NCI-H510A treated with DMSO at 0.1 percent for 48 hours (cell line): ENCODE measurements around the gene SNRNP200.

Experiments used
- DNase-seq: peaks from one replicate; lab custom pipeline; 2025; lab: John Stamatoyannopoulos, UW

The SNRNP200 gene

DNA sequence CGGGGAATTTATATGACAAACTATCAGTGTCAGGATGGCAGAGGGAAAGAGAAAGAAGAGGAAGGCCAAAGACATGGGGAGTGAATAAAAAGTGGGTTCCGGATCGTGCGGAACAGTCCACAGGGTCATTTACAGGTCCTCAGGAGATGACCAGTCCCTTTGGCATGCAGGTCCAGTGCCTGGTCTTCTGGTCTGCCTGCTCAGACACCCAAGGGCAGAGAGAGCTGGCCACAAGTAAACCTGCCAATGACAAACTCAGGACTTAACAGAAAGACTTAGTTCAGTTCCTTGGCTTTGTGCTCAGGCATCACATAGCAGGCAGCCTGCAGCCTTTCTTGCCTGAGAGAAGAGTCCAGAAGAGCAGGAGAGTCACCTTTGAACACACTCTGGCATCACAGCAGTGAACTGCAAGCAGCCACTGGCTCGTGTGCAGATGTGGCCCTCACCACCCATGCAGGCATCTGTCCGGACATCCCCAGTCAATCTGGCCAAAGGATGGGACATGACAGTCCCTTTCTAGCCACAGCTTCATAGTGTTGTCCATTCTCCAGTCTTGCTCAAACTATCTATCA, 53.5 kb downstream of the SNRNP200 start:
- no peak for DNase-seq

DNA sequence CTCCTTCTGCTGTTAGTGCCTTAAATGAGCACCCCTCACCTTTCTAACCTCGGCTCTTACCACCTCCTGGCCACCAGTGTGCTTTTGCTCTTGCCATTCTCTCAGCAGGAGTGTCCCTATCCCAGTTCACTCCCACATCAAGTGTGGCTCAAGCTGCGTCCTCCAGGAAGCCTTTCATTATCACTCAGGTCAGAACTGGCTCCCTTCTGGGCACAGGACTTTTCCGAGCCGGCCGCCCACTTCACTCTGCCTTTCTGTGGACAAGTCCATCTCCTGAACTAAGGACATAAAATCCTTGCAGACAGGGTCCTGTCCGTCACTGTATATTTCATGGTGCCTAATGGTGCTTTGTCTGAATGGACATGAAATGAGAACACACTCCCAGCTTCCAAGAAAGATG, 55.2 kb downstream of the SNRNP200 start:
- DNase-seq, result no peak

DNA sequence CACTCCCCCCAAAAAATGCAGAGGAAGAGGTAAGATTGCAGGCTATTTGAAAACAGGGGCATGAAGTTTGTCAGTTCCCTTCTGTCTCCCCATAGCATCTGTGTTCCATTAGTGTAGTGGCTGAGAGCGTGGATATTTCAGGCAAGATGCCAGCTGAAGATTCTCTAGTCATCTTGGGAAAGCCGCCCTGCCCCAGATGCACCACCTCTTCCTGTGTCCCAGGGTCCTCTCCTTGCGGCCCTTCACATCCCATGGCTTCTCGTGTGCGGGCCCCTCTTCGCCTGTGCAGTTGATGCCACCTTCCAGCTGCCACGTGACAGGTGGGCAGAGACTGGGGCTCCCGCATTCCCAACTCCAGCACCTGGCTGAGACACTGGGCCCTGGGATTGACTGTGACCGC, 55.7 kb downstream of the SNRNP200 start:
- DNase-seq, result no peak

DNA sequence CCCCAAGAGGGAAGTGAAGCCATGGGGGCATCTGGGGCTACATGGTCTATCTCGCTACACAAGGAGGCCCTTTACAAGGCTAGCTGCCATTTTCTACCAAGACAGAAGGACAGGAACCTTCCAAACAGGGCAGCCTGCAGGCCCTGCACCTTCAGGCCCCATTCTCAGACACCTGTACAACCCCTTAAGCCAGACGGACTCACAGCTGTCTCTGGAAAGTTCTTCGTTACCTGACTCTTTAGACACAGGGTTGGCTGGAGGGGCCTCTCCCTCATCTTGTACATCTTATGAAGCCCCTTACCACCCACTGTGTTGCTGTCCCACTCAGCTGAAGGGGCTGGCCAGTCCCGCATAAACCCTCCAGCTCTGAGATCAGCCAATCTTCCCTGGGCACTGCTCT, 56.7 kb downstream of the SNRNP200 start:
- no peak for DNase-seq

DNA sequence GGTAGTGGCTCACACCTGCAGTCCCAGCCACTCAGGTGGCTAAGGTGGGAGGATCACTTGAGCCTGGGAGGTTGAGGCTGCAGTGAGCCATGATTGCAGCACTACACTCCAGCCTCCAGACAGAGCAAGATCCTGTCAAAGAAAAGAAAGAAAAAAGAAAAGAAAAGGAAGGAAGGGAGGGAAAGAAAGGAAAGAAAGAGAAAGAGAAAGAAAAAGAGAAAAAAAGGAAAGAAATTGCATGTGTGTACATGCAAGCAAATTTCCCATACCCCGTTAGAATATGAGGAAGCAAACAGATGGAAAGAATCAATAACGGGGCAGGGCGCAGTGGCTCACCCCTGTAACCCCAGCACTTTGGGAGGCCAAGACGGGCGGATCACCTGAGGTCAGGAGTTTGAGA, 57.5 kb downstream of the SNRNP200 start:
- no peak for DNase-seq

DNA sequence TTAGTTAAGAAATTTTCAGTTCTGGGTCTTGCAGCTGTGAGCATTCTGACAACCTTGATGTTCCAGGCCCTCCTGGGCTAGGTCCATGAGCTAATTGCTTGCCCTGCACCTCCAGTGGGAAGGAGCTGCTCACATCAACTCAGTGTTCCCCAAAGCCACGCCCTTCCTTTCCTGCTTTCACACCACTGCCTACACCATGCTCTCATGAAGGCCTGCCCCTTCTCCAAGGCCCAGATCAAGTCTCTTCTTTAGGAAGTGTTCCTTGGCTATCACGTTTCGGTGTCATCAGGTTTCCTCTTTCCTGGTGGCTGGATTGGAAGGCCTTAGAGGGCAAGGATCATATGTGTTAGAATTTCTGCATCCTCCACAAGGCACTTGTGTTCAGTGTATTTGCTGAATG, 58.3 kb downstream of the SNRNP200 start:
- DNase-seq, result peak; percentile 49

DNA sequence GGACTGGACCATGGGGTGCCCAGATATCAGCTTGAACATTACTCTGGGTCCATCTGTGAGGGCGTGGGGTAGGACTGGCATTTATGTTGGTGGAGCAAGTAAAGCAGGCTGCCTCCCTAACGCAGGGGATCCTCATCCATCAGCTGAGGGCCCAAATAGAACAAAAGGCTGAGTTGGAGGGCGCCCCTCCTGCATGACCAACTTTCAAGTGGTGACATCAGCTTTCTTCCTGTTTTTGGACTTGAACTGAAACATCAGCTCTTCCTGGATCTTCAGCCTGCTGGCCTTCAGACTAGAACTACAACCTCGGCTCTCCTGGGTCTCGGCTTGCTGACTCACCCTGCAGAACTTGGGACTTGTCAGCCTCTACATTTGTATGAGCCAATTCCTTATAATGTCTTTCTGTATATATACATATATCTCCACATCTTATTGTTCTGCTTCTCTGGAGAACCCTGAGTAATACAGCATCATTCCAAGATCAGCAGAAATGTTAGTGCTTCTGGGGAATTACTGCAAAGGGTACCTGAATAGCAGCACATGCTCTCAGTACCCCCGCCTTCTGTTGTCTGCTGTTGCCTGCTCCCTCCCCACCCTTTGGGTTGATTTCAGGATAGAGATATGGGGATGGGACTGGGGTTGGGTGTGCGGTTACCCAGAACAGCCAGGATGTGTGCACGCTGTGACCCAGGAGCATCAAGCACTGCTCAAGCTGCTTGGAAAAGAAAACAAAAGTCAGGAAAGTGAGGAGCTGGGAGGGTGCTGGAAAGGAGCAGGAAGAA, 59.5 kb downstream of the SNRNP200 start:
- DNase-seq, result no peak

DNA sequence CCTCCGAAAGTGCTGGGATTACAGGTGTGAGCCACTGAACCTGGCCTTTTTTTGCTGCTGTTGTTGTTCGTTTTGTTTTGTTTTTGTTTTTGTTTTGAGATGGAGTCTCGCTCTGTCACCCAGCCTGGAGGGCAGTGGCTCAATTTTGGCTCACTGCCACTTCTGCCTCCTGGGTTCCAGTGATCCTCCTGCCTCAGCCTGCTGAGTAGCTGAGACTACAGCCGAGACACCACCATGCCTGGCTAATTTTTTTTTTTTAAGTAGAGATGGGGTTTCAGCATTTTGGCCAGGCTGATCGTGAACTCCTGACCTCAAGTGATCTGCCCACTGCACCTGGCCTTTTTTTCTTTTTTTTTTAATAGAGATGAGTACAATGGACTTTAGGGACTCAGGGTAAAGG, 61.5 kb downstream of the SNRNP200 start:
- DNase-seq, result no peak

DNA sequence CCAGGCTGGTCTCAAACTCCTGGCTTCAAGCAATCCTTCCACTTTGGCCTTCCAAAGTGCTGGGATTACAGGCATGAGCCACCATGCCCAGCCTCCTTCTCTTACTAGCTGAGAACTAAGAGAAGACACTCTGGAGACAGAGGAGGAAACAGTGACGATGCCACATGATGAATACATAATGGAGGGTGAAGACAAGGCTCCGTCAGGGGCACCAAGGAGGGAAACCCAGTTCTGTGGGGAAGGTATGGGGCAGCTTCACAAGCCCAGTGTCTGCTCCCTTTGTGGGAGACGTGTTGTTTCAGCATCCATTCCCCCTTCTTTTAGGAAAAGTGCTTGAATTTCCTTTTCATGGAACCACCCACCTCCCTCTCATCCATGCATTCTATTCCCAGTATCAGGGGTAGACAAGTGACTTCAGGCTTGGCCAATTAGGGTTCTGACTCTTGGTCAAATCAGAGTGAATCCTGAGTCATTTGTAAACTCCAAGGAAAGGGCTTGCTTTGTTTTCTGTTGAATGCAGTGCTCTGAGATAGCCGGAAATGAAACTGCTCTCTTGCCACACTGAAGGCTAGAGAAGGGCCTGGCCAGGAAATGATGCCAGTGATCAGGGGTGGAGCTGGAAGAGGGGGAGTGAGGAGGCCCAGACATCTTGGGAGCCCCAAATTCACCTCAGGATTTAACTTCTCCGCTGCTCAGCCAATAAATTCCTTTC, 63.3 kb downstream of the SNRNP200 start:
- peak; percentile 21 for DNase-seq

DNA sequence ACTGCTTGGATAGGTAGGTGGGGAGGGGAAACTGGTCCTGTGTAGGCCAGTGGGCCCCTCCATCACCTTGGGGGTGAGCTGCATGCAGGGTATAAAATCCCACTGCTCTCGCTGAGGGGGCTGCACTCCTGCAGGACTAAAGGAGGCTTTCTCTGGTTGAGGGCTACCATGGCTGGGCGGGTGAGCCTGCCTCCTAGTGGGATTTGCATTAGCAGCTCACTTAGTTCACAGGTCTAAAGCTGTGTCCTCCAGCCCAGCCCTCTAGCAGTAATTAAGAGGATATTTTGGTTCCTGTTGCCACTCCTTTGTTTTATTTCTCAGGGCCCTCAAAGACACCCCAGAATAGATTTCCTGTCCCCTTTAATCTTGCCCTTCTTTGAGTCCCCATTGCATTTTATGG, 64.1 kb downstream of the SNRNP200 start:
- no peak for DNase-seq

DNA sequence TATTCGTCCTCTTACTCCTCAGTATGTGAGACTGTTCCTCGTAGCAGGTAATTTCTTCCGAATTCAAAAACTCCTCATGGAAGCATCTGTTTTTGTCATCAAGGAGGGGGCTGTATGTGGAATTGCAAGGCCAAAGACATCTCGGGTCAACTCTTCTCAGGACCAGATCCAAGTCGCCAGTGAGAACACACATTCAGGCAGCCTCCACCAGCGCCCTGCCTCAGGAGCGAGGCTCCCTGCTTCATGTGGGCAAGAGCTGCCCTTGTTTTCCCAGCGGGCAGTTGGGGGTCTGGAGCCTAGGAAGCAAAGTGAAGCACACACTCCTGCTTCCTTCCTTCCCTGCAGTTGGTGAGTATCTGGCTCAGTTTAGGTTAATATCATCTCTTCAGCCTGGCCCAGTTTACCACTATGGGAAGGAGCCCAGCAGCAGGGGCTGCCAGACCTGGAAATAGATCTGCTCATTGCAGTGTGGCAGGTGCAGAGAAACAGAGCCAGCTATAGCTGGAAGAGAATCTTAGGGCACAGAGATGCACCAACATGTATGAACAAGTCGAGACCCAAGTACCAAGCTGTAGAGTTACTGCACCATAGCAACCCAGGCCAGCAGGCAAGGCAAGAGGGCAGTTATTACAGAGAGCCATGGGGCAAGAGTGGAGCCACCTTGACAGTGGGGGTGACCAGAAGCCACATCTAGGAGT, 64.9 kb downstream of the SNRNP200 start:
- DNase-seq, result peak; percentile 62

DNA sequence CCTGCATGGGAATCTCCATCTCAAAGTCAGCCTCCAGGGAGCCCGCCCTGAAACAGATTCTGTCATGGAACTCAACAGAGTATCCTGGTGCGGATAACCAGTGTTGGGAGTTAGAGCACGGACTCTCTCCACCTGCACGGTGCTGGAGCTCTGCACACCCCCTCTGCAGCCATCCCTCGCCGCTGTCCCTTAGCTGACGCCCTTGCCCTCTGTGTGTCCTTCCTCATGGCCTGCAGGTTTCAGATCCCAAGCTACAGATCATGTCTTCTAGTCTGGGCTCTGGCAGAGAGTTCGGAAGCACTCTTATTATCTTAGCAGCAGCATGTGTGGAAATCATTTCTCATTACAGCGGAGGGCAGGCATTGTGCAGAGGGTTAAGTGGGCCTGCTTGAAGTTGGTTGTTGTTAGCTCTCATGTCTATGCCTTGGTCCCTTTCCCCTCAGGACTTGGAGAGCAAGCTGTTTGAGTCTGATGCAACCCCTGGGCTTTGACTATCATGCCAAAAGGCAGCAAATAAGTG, 65.5 kb downstream of the SNRNP200 start:
- DNase-seq, result peak; percentile 49

DNA sequence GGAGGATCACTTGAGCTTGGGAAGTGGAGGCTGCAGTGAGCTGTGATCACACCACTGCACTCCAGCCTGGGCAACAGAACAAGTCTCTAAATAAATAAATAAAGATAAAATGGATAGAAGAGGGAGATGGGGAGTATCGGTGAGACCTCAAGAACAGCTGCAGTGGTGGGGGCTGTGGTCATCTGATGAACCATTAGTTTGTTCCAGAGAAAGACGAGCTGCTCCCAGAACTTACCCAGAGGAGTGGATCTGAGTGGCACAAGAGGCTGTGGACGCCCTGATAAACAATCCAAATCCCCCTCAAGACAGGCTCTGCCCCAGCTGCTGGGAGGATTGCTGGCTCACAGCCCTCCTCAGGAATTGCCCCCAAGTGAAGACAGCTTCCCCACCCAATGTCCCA, 66.3 kb downstream of the SNRNP200 start:
- peak; percentile 75 for DNase-seq

DNA sequence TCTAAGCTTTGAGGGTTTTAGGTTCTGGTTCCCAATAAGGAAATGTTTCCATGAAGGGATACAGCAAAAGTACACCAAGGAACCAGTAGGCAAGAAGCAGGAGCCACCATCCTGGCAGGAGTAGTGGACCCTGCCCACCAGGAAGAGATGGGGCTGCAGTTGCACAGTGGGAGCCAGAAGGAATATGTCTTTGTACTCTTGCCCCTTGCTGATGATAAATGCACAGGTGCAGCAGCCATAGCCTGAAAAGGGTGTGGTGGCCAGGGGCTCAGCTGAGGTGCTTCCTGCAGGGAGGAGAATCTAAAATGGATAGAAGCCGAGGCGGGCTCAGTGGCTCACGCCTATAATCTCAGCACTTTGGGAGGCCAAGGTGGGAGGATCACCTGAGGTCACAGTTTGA, 67.1 kb downstream of the SNRNP200 start:
- no peak for DNase-seq

DNA sequence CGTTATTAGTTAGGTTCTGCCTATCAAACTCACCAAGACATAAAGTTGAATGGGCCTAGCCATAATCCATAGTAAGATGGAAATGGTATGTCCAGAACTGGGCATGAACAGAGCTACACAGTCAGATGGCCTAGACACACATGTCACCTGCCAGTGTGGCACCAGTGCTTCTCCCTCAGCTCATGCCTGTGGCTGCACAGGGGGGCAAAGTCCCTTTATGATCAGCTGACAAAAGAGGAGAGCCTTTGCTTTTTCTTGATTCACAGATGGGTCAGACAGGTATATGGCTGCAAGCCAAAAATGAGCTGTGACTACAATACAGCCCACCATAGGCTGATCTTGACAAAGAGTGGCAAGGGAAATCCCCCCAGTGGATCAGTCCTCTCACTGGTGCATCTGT, 68.5 kb downstream of the SNRNP200 start:
- no peak for DNase-seq

DNA sequence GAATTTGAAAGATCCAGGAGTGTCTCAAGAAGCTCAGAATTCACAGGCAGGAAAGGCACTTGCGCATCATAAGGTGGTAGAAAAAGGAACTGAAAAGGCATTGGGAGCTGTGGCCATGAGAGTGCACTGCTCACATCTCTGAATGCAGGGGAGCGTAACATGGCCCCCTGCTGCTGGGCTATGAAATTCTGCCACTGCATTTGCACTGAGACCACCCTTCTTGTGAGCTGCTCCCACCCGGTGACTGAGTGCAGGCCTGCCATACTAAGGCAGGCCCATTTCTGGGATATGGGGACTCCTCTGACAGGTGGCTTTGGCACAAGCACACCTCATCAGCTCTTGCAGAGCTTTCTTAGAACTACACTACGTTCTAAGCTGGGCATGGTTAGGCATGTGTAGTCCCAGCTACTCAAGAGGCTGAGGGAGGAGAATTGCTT, 71.4 kb downstream of the SNRNP200 start:
- no peak for DNase-seq

DNA sequence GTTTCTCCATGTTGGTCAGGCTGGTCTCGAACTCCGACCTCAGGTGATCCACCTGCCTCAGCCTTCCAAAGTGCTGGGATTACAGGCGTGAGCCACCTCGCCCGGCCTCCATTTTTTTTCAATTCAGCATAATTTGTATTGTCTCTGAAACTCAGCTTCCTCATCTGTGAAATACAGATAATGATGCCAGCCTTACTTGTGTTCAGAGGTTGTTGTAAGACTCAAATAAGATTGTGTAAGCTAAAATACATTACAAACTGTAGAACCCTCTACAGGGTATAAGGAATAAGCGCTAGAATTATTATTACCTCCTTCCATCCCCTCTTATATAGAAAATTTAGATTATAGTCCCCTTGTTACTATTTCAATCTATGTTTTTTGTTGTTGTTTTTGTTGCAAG, 71.9 kb downstream of the SNRNP200 start:
- DNase-seq, result no peak

DNA sequence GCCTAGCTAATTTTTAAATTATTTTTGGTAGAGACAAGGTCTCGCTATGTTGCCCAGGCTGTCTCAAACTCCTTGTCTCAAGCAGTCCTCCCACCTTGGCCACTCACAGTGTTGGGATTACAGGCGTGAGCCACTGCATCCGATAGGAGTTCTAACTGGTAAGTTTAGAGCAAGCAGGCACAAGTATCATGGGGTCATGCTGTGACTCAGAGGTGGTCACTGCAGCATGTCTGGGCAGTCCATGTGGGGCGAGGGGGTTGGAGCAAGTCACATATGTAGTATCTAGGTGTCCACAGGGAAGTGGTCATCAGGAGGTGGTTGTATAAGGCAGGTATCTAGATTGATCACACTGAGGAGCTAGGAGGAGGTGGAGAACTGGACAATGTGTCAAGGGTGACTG, 74.0 kb downstream of the SNRNP200 start:
- DNase-seq, result no peak

DNA sequence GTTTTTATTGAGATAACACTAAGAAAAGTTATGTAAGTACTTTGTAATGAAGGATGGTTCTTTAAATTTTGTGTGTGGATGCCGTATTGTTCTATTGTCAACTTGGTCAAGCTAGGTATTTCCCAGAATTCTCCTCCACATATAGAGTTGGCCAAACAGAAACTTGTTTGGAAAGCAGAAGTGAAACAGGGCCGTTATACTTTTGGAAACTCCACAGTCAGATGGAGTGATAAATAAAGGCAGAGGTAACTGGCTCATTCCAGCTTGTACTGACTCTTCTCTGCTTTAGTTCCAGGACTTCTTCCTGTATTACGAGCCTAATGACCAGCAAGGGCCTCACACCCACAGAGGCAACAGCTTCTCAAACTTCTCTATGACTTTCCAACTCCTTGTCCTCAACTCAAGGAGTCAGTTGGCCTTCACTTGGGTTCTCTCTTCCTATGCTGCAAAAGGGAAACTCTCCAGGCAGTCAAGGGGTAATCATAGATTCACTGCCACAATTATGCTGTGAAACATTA, 80.3 kb downstream of the SNRNP200 start:
- no peak for DNase-seq
